ENCODE measurements around the gene FAM20A. TPM values are rescaled to one million over a fixed set of nuclear protein-coding genes. Genes with fewer than 3 reads are reported as not detected.

Gene FAM20A
- total RNA-seq, 5 donors from 2014 or later (not counting 1 experiment from before 2014, with no cell fraction given), result 0.16 to 0.38 (median 0.35) TPM; not detected in 2

GRCh38 chr17:68605914-68606313 lies 4.7 kb upstream of the FAM20A start:
- Histone ChIP-seq H3K36me3 (ENCODE audit: control insufficient read depth in 2 of 2, extremely low read depth in 1 of 2, insufficient read depth in 1 of 2, low read length in 1 of 2) (no peaks in the 10 kb centered on the region), H3K9me3 (peaks cover 7% of the 10 kb centered on the region), H3K4me3 (ENCODE audit: control insufficient read depth in 1 of 2, extremely low read depth in 1 of 2, low read length in 1 of 2) (no peak overlapping the region), H3K27ac (ENCODE audit: low read length) (no peak overlapping the region), H3K27me3 (replicated peaks in 1 of 2; ENCODE audit: control insufficient read depth in 2 of 2, extremely low read depth in 1 of 2, insufficient read depth in 2 of 2, low read length in 1 of 2) (peaks cover 5 to 16% of the 10 kb centered on the region in 2 experiments), H3K4me1 (ENCODE audit: control insufficient read depth in 1 of 2, extremely low read depth in 1 of 2, insufficient read depth in 2 of 2, low read length in 2 of 2) (peaks cover 0 to 3% of the 10 kb centered on the region in 2 experiments)
- ChIA-PET CTCF (no interaction called here), POLR2A (no interaction called here)
- H3K4me3 Mint-ChIP-seq, result no peak overlapping the region
- peaks cover 14% of the 10 kb centered on the region for H3K36me3 Mint-ChIP-seq
- H3K9me3 Mint-ChIP-seq, result peaks cover 10 to 32% (median 27%) of the 10 kb centered on the region in 3 donors
- DNase-seq (no peak), ATAC-seq (replicated peaks in 1 of 4) (no peak)
- H3K4me1 Mint-ChIP-seq, result peaks cover 0 to 9% (median 5%) of the 10 kb centered on the region in 3 donors
- WGBS (ENCODE audit: insufficient coverage), result no CpG with 5 or more reads among the region's 1 CpG
- H3K27me3 Mint-ChIP-seq, result peaks cover 32 to 47% of the 10 kb centered on the region in 2 donors
- no peak overlapping the region for H3K27ac Mint-ChIP-seq

GRCh38 chr17:68603656-68604055 lies 2.5 kb upstream of the FAM20A start:
- peaks cover 0 to 11% of the 10 kb centered on the region in 2 experiments for H3K4me1 ChIP-seq (ENCODE audit: control insufficient read depth in 1 of 2, extremely low read depth in 1 of 2, insufficient read depth in 2 of 2, low read length in 2 of 2)
- Mint-ChIP-seq H3K4me1 (peaks cover 6 to 14% (median 9%) of the 10 kb centered on the region in 3 donors), H3K36me3 (peaks cover 4% of the 10 kb centered on the region), H3K27me3 (peaks cover 44 to 59% of the 10 kb centered on the region in 2 donors), H3K9me3 (peaks cover 8 to 15% (median 10%) of the 10 kb centered on the region in 3 donors), H3K4me3 (no peak overlapping the region), H3K27ac (no peak overlapping the region)
- no peak overlapping the region for H3K27ac ChIP-seq (ENCODE audit: low read length)
- H3K9me3 ChIP-seq, result peaks cover 3% of the 10 kb centered on the region
- CTCF ChIA-PET, result no interaction called here
- H3K4me3 ChIP-seq (ENCODE audit: control insufficient read depth in 1 of 2, extremely low read depth in 1 of 2, low read length in 1 of 2), result no peak overlapping the region
- POLR2A ChIA-PET, result interaction anchor here in 1 of 2 donors (0.7 kb wide), 1 partner anchor 17 kb away, joined by 4 read pairs; no protein-coding TSS in a partner anchor
- no peaks in the 10 kb centered on the region for H3K36me3 ChIP-seq (ENCODE audit: control insufficient read depth in 2 of 2, extremely low read depth in 1 of 2, insufficient read depth in 1 of 2, low read length in 1 of 2)
- no peak for ATAC-seq (replicated peaks in 1 of 4)
- no CpG with 5 or more reads among the region's 3 CpGs for WGBS (ENCODE audit: insufficient coverage)
- DNase-seq, result no peak
- H3K27me3 ChIP-seq (replicated peaks in 1 of 2; ENCODE audit: control insufficient read depth in 2 of 2, extremely low read depth in 1 of 2, insufficient read depth in 2 of 2, low read length in 1 of 2), result peaks cover 10 to 28% of the 10 kb centered on the region in 2 experiments

GRCh38 chr17:68603027-68603426 lies 1.9 kb upstream of the FAM20A start:
- Histone ChIP-seq H3K27me3 (replicated peaks in 1 of 2; ENCODE audit: control insufficient read depth in 2 of 2, extremely low read depth in 1 of 2, insufficient read depth in 2 of 2, low read length in 1 of 2) (peaks cover 10 to 30% of the 10 kb centered on the region in 2 experiments), H3K9me3 (peaks cover 3% of the 10 kb centered on the region), H3K36me3 (ENCODE audit: control insufficient read depth in 2 of 2, extremely low read depth in 1 of 2, insufficient read depth in 1 of 2, low read length in 1 of 2) (no peaks in the 10 kb centered on the region), H3K4me3 (ENCODE audit: control insufficient read depth in 1 of 2, extremely low read depth in 1 of 2, low read length in 1 of 2) (no peak overlapping the region), H3K27ac (ENCODE audit: low read length) (no peak overlapping the region), H3K4me1 (ENCODE audit: control insufficient read depth in 1 of 2, extremely low read depth in 1 of 2, insufficient read depth in 2 of 2, low read length in 2 of 2) (peaks cover 0 to 11% of the 10 kb centered on the region in 2 experiments)
- peaks cover 6 to 14% (median 9%) of the 10 kb centered on the region in 3 donors for H3K4me1 Mint-ChIP-seq
- peaks cover 50 to 65% of the 10 kb centered on the region in 2 donors for H3K27me3 Mint-ChIP-seq
- no peak overlapping the region for H3K4me3 Mint-ChIP-seq
- ChIA-PET CTCF (no interaction called here), POLR2A (interaction anchor here in 1 of 2 donors (0.7 kb wide), 1 partner anchor 16 kb away, joined by 4 read pairs; no protein-coding TSS in a partner anchor)
- H3K36me3 Mint-ChIP-seq, result peaks cover 4% of the 10 kb centered on the region
- no peak overlapping the region for H3K27ac Mint-ChIP-seq
- 80% methylated on average over 3 of the region's 6 CpGs for WGBS (ENCODE audit: insufficient coverage)
- DNase-seq (no peak), ATAC-seq (replicated peaks in 1 of 4) (no peak)
- H3K9me3 Mint-ChIP-seq, result peaks cover 6 to 13% (median 10%) of the 10 kb centered on the region in 3 donors

GRCh38 chr17:68602289-68602688 lies 1.1 kb upstream of the FAM20A start:
- peaks cover 6 to 14% (median 9%) of the 10 kb centered on the region in 3 donors for H3K4me1 Mint-ChIP-seq
- ATAC-seq (replicated peaks in 1 of 4), result no peak
- POLR2A ChIA-PET, result no interaction called here
- H3K9me3 Mint-ChIP-seq, result peaks cover 0 to 6% (median 3%) of the 10 kb centered on the region in 3 donors
- Histone ChIP-seq H3K4me3 (ENCODE audit: control insufficient read depth in 1 of 2, extremely low read depth in 1 of 2, low read length in 1 of 2) (no peak overlapping the region), H3K27ac (ENCODE audit: low read length) (no peak overlapping the region), H3K4me1 (ENCODE audit: control insufficient read depth in 1 of 2, extremely low read depth in 1 of 2, insufficient read depth in 2 of 2, low read length in 2 of 2) (peaks cover 0 to 11% of the 10 kb centered on the region in 2 experiments), H3K36me3 (ENCODE audit: control insufficient read depth in 2 of 2, extremely low read depth in 1 of 2, insufficient read depth in 1 of 2, low read length in 1 of 2) (no peaks in the 10 kb centered on the region), H3K9me3 (no peaks in the 10 kb centered on the region), H3K27me3 (replicated peaks in 1 of 2; ENCODE audit: control insufficient read depth in 2 of 2, extremely low read depth in 1 of 2, insufficient read depth in 2 of 2, low read length in 1 of 2) (peaks cover 10 to 37% of the 10 kb centered on the region in 2 experiments)
- no peaks in the 10 kb centered on the region for H3K36me3 Mint-ChIP-seq
- WGBS (ENCODE audit: insufficient coverage), result no CpG with 5 or more reads among the region's 5 CpGs
- CTCF ChIA-PET, result no interaction called here
- H3K27me3 Mint-ChIP-seq, result peaks cover 57 to 66% of the 10 kb centered on the region in 2 donors
- no peak overlapping the region for H3K27ac Mint-ChIP-seq
- no peak for DNase-seq
- H3K4me3 Mint-ChIP-seq, result peak overlapping the region in 1 of 3 donors; percentile 61

DNA sequence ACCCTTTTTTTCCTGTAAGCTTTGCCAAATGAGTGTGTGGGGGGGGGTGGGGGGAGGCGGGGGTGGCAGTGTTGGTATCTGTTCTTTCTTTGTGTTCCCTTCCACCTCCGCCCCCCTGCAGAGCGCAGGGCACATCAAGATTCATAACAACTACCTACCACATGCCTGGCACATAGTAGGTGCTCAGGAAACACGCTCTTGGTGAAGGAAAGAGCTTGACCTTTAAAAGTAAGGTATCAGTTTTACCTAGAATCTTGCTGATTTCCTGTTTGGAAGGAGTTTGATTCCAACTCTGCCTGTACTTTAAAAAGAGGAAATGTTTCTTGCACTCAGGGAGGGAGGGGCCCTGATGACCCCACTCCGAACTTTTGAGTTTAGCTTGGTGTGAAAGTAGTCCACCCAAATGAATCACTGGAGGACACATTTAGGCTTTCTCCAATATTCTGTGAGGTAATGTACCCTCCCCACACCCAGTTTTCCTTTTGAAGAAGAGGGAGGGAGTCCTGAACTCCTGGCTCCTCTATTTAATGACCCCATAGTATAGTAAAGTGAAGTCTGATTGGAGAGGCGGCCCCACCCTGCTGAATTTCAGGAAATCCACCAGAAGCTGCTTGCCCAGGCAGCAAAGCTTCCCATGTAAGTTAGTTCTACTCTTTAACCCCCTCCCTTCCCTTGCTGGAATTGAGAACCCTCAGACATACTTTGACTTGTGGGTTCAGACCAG lies 560 bp upstream of the FAM20A start:
- H3K4me3 Mint-ChIP-seq, result peak overlapping the region; percentile 14 to 61 (median 32)
- ATAC-seq (replicated peaks in 1 of 4), result no peak

DNA sequence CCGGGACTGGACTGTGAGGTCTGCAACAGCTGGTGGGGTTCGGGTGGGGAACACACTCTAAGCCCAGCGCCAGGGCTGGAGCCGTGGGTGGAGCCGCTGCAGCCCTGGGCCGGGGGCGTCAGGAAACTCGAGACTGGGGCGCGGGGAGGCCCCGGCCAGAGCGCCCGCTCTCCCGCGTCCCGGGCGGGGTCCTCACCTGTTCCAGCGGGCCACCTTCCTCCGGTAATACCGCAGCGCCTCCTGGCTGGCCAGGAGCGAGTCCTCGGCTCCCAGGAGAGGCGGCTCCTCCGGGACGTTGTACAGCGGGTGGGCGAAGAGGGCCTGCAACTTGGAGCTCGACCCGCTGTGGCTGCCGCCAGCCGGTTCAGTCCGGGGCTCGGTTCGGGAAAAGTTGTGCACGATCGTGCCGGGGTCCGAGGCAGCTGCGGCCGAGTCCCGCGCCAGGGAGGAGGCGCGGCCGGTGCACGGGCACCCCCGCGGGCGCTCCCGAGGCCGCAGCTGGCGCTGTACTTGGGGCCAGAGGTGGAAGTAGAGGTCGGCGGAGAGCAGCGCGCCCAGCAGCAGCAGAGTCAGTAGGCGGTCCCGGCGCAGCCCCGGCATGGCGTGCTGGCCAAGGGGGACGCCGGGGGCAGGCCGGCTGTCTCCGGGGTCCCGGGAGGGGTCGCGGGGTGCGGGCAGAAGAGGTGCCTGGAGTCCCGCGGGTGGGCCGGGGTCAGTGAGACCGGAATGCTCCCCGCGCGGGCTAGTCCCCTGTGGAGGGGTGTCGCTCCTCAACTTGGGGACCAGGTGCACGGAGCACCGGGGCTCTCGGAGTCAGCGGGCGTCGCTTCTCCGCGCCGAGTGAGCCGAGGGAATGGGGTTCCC lies 868 bp downstream of the FAM20A start:
- no peaks in the 10 kb centered on the region for H3K36me3 ChIP-seq (ENCODE audit: control insufficient read depth in 2 of 2, extremely low read depth in 1 of 2, insufficient read depth in 1 of 2, low read length in 1 of 2)
- 1% methylated on average over 88 of the region's 88 CpGs for WGBS (ENCODE audit: insufficient coverage)
- DNase-seq (peak in 3 of 35 experiments; percentile 1 to 7 (median 6)), ATAC-seq (replicated peaks in 1 of 4) (peak in 3 of 4 experiments; percentile 27 to 37 (median 30))
- no peaks in the 10 kb centered on the region for H3K36me3 Mint-ChIP-seq
- no peaks in the 10 kb centered on the region for H3K9me3 ChIP-seq
- no peak overlapping the region for H3K27ac Mint-ChIP-seq
- peak overlapping the region; percentile 63 to 82 (median 64) for H3K4me3 Mint-ChIP-seq
- peaks cover 7 to 14% of the 10 kb centered on the region in 2 experiments for H3K4me1 ChIP-seq (ENCODE audit: control insufficient read depth in 1 of 2, extremely low read depth in 1 of 2, insufficient read depth in 2 of 2, low read length in 2 of 2)
- ChIA-PET POLR2A (no interaction called here), CTCF (no interaction called here)
- H3K4me1 Mint-ChIP-seq, result peaks cover 13 to 24% (median 22%) of the 10 kb centered on the region in 3 donors
- H3K4me3 ChIP-seq (ENCODE audit: control insufficient read depth in 1 of 2, extremely low read depth in 1 of 2, low read length in 1 of 2), result peak overlapping the region in 1 of 2 donors; percentile 48
- no peaks in the 10 kb centered on the region for H3K9me3 Mint-ChIP-seq
- H3K27me3 Mint-ChIP-seq, result peaks cover 66 to 73% of the 10 kb centered on the region in 2 donors
- H3K27me3 ChIP-seq (replicated peaks in 1 of 2; ENCODE audit: control insufficient read depth in 2 of 2, extremely low read depth in 1 of 2, insufficient read depth in 2 of 2, low read length in 1 of 2), result peaks cover 15 to 38% of the 10 kb centered on the region in 2 experiments
- H3K27ac ChIP-seq (ENCODE audit: low read length), result no peak overlapping the region

More for the DNA sequence above, 560 bp upstream of the FAM20A start:
- Histone ChIP-seq H3K27me3 (replicated peaks in 1 of 2; ENCODE audit: control insufficient read depth in 2 of 2, extremely low read depth in 1 of 2, insufficient read depth in 2 of 2, low read length in 1 of 2) (peaks cover 12 to 37% of the 10 kb centered on the region in 2 experiments), H3K27ac (ENCODE audit: low read length) (no peak overlapping the region), H3K4me1 (ENCODE audit: control insufficient read depth in 1 of 2, extremely low read depth in 1 of 2, insufficient read depth in 2 of 2, low read length in 2 of 2) (peaks cover 0 to 11% of the 10 kb centered on the region in 2 experiments), H3K4me3 (ENCODE audit: control insufficient read depth in 1 of 2, extremely low read depth in 1 of 2, low read length in 1 of 2) (no peak overlapping the region), H3K9me3 (no peaks in the 10 kb centered on the region), H3K36me3 (ENCODE audit: control insufficient read depth in 2 of 2, extremely low read depth in 1 of 2, insufficient read depth in 1 of 2, low read length in 1 of 2) (no peaks in the 10 kb centered on the region)
- H3K9me3 Mint-ChIP-seq, result peaks cover 0 to under 1% (median 0%) of the 10 kb centered on the region in 3 donors
- WGBS (ENCODE audit: insufficient coverage), result no CpG with 5 or more reads among the region's 6 CpGs
- peaks cover 6 to 14% (median 9%) of the 10 kb centered on the region in 3 donors for H3K4me1 Mint-ChIP-seq
- CTCF ChIA-PET, result no interaction called here
- H3K27me3 Mint-ChIP-seq, result peaks cover 63 to 70% of the 10 kb centered on the region in 2 donors
- POLR2A ChIA-PET, result no interaction called here
- no peak overlapping the region for H3K27ac Mint-ChIP-seq
- no peak for DNase-seq
- H3K36me3 Mint-ChIP-seq, result no peaks in the 10 kb centered on the region
